Astrocyte of the cerebellum (primary cell): ENCODE results near the gene TPI1.

ENCODE experiments used
- DNase-seq: peaks from one replicate; pipeline ENCODE4 v3.0.0-alpha.2; 2011; ENCODE audit warnings: low read depth
- H3K4me3 ChIP-seq: 2 replicates; pipeline ENCODE4 v1.5.1; 2011; ENCODE audit warnings: mild to moderate bottlenecking, low read depth, low read length, moderate library complexity
- in situ Hi-C: cut with HindIII; loops from 2 replicates; pipeline ENCODE4 v1.10.0; 2017; ENCODE audit warnings: low sequenced_read_pairs
- TF ChIP-seq, protein P1 (sequence below): IDR thresholded peaks from 2 replicates; pipeline ENCODE4 v1.5.1; 2012; ENCODE audit warnings: low read length, low read depth, moderate library complexity, mild to moderate bottlenecking; ENCODE audit errors: missing control alignments

Gene TPI1

DNA sequence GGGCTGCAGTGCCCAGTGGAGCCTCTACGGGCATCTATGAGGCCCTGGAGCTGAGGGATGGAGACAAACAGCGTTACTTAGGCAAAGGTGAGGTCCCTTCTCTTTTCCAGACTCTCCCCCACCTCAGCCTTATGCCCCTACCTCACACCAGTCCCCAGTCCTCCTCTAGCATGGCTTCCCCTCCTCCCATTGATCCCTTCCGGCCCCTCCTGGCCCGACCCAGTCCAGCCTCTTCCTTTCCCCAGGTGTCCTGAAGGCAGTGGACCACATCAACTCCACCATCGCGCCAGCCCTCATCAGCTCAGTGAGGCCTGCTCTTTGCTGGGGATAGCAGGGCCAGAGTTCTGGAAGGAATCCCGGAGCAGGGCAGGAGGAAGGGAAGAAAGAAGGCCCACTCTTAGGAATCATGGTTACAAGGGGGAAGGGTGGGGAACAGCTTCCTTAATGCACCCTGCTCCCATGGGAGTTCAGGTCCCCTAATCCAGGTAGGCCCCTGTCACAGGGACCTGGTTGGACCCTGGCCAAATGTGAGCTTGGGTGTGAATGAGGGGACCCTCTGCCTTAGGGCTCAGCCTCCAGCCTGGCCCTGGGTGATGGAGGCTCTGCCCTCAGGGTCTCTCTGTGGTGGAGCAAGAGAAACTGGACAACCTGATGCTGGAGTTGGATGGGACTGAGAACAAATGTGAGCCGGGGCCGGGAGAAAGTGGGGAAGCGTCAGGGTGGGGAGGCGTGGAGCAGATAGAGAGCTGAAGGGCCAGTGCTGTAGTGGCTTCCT is 49.3 kb downstream of the TPI1 start:
- H3K4me3 ChIP-seq = no peak overlapping the region
- in situ Hi-C loops = no loop called here

DNA sequence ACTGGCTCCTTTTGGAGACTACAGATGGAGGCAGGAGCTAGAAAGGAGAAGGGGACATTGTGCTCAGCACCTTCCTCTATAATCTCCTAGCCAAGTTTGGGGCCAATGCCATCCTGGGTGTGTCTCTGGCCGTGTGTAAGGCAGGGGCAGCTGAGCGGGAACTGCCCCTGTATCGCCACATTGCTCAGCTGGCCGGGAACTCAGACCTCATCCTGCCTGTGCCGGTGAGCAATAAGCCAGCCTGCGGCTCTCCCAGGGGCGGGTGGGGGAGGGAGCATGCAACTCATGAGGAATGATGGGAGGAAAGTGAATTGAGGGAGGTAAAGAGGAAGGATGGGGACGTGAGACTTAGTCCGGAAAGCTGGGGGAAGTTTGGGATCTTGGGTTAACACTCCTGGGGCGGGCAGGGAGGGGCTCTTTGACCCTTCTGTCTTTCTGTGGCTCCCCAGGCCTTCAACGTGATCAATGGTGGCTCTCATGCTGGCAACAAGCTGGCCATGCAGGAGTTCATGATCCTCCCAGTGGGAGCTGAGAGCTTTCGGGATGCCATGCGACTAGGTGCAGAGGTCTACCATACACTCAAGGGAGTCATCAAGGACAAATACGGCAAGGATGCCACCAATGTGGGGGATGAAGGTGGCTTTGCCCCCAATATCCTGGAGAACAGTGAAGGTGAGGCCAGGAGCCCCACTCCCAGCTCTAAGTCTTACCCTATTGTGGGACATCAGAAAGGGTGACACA is 50.3 kb downstream of the TPI1 start:
- H3K4me3 ChIP-seq = no peak overlapping the region
- DNase-seq = no peak
- TF ChIP-seq, protein P1, sequence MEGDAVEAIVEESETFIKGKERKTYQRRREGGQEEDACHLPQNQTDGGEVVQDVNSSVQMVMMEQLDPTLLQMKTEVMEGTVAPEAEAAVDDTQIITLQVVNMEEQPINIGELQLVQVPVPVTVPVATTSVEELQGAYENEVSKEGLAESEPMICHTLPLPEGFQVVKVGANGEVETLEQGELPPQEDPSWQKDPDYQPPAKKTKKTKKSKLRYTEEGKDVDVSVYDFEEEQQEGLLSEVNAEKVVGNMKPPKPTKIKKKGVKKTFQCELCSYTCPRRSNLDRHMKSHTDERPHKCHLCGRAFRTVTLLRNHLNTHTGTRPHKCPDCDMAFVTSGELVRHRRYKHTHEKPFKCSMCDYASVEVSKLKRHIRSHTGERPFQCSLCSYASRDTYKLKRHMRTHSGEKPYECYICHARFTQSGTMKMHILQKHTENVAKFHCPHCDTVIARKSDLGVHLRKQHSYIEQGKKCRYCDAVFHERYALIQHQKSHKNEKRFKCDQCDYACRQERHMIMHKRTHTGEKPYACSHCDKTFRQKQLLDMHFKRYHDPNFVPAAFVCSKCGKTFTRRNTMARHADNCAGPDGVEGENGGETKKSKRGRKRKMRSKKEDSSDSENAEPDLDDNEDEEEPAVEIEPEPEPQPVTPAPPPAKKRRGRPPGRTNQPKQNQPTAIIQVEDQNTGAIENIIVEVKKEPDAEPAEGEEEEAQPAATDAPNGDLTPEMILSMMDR = no peak
- in situ Hi-C loops = no loop called here

More for the DNA sequence above, 49.3 kb downstream of the TPI1 start:
- TF ChIP-seq, protein P1 = no peak
- DNase-seq = no peak

DNA sequence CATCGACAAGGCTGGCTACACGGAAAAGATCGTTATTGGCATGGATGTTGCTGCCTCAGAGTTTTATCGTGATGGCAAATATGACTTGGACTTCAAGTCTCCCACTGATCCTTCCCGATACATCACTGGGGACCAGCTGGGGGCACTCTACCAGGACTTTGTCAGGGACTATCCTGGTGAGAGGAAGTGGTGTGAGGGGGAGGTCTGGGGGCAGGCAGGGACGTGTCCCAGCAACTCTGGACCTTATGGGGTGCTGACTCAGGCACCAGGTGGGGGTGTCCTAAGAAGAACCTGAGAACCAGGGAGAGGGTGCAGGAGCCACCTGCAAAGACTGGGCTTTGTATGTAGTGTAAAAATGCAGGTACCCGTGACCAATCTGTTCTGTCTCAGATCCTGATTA is 52.3 kb downstream of the TPI1 start:
- no peak for DNase-seq
- H3K4me3 ChIP-seq = no peak overlapping the region
- TF ChIP-seq, protein P1 = no peak
- in situ Hi-C loops = no loop called here
